ENCODE measurements around the gene AFF2.

DNA sequence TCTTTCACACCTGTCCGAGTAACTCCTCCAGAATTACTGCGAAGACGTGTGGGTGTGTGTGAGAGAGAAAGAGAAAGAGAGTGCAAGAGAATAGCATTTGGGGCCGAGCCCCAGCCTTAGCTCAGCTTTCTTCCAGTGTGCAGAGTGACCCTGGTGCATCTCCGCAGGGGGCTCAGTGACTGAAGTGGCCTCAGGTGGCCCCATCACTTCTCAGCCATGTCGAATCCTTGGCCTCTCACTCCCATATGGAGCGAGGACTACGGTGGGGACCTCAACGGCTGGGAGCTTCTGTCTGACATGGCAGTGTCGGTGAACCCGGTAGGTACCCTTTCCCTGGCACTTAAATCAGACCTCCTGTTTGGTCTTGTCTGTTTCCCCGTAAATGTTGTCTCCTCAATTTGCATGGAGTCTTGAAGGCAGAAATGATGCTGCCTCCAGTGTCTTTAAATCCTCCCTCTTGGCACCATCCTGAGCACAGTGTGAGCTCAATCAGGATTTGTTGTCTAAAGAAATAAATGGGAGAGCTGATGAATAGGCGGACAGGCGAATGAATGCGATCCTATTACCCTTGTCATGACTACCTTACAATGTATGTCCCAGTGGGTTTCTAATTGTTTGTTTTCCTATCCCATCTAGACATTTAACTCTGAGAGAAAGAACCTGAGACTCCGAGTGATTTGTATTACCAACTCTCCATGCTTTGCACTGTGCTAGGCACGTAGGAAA, 305.9 kb downstream of the AFF2 start:
- TF ChIP-seq EZH2 (IDR thresholded peaks at IDR 0.05; ENCODE audit: insufficient read depth, poor library complexity, severe bottlenecking): no peak
- no peak for TF ChIP-seq EZH2phosphoT487 (IDR thresholded peaks at IDR 0.05; ENCODE audit: insufficient read depth, low read depth)
